Left lung (tissue), 10 donors: ENCODE data around the gene EFNA2. TPM values are rescaled to one million over a fixed set of nuclear protein-coding genes. Genes with fewer than 3 reads are reported as not detected.
A peak's percentile ranks its signal among the peaks of the same experiment; 100 is the strongest.

Experiments used
- ATAC-seq: fragments of 200-7000 bp; cut with Tn5 transposase; one replicate; pipeline ENCODE4 v1.9.1; 2020; ENCODE audit warnings: moderate library complexity
- DNase-seq, 4 donors: peaks; one replicate each; pipeline ENCODE4 v3.0.0-alpha.2; 2013 to 2020
- H3K27ac ChIP-seq, 2 donors: fragments of 200-600 bp; sonication (generic) in 1 of 2; one replicate each; pipeline versions ENCODE4 v1.5.0 to v1.8.0; 2020 to 2021
- H3K27me3 ChIP-seq, 2 donors: fragments of 200-600 bp; sonication (generic) in 1 of 2; one replicate each; pipeline versions ENCODE4 v1.5.0 to v1.8.0; 2020 to 2021
- H3K36me3 ChIP-seq, 2 donors: fragments of 200-600 bp; sonication (generic) in 1 of 2; one replicate each; pipeline versions ENCODE4 v1.5.0 to v1.8.0; 2020 to 2021
- H3K4me1 ChIP-seq, 2 donors: fragments of 200-600 bp; one replicate each; pipeline ENCODE4 v1.8.0; 2021
- H3K4me3 ChIP-seq, 2 donors: fragments of 200-600 bp; sonication (generic) in 1 of 2; one replicate each; pipeline versions ENCODE4 v1.5.0 to v1.8.0; 2020 to 2021; ENCODE audit warnings: mild to moderate bottlenecking in 1 of 2
- H3K9me3 ChIP-seq, 2 donors: fragments of 200-600 bp; sonication (generic) in 1 of 2; one replicate each; pipeline versions ENCODE4 v1.5.0 to v1.8.0; 2020 to 2021
- CTCF ChIP-seq, 2 donors: fragments of 200-600 bp; sonication (generic) in 1 of 2; IDR thresholded peaks; one replicate each; pipeline versions ENCODE4 v1.5.0 to v1.8.0; 2021; ENCODE audit warnings: antibody characterized with exemption in 2 of 2
- intact Hi-C, 2 donors: fragments of 100-400 bp; cut with DNase I; formaldehyde crosslinking; loops; one replicate each; pipeline versions ENCODE4 v1.11.2 to v1.14.2; 2022
- polyA plus RNA-seq, 6 donors: library from polyadenylated mRNA; unstranded; fragments of 120-200 nt; gene quantifications; one replicate each; pipeline ENCODE4 v1.2.1, GENCODE V29; 2013; ENCODE audit not compliant: insufficient read length in 6 of 6
- total RNA-seq, 2 donors: library from RNA; stranded (reverse); fragmentation: NEBNext Ultra II Directional; extraction: Animal tissue kit (Norgen Biotek cat#: 25700); gene quantifications; one replicate each; pipeline ENCODE4 v1.2.1, GENCODE V29; 2021
- donor health status: DM: no; HTN: yes; CAD: no.
- donor health status: DM: no; HTN: no; CAD: no.

The EFNA2 gene
- total and polyA plus RNA-seq, 8 donors = 0.48 to 2.0 (median 0.79) TPM; not detected in 1

- H3K4me3 ChIP-seq = peak overlapping the region; percentile 78 to 99
- peak overlapping the region; percentile 97 to 99 for H3K27ac ChIP-seq
- TF ChIP-seq CTCF (IDR thresholded peaks at IDR 0.05) = no peak
- H3K36me3 ChIP-seq = peaks cover 7 to 46% of the 10 kb centered on the region in 2 donors
- H3K27me3 ChIP-seq = no peaks in the 10 kb centered on the region
- no peaks in the 10 kb centered on the region for H3K9me3 ChIP-seq
- intact Hi-C loops = no loop called here
- ATAC-seq (no peak), DNase-seq (peak in 2 of 4 donors; percentile 60 to 84)
- H3K4me1 ChIP-seq = peaks cover 15 to 57% of the 10 kb centered on the region in 2 donors
Measured at GRCh38 chr19:1250437-1251260, 35.0 kb upstream of the EFNA2 start.

- H3K36me3 ChIP-seq = peaks cover 9 to 55% of the 10 kb centered on the region in 2 donors
- DNase-seq (peak in 2 of 4 donors; percentile 90 to 95), ATAC-seq (peak; percentile 1)
- H3K4me1 ChIP-seq = peaks cover 15 to 57% of the 10 kb centered on the region in 2 donors
- H3K4me3 ChIP-seq = peak overlapping the region; percentile 78 to 99
- intact Hi-C loops = no loop called here
- H3K27me3 ChIP-seq = no peaks in the 10 kb centered on the region
- peak overlapping the region; percentile 97 to 99 for H3K27ac ChIP-seq
- H3K9me3 ChIP-seq = no peaks in the 10 kb centered on the region
- TF ChIP-seq CTCF (IDR thresholded peaks at IDR 0.05) = no peak
Measured at GRCh38 chr19:1251330-1252220, 34.1 kb upstream of the EFNA2 start.

DNA sequence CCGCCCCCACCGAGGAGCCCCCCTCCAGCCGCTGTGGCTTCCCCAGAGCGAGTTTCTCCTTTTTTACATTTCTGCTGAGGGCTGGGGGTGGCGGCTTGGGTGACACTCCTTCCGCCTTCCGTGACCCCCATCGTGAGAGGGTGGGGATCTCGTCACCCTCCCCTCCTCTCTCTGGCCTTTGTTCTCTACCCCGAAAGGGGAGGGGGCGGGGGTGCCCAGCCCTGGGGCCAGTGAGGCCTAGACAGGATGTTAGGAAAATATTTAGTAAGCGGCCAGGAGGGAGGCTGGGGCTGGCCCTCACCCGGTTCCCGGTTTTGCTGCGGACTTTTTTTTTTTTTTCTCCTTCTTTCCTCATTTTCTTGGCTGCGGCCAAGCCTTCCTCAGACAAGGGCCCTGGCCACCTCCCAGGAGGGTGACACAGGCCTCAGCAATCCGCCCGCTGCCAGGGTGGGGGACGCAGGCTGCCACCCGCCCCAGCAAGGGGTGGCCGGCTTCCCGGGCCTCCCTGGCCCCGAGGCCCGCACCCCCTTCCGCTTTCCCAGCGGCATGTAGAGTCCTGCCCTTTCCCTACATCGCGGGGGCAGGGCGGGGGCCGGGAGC is 33.4 kb upstream of the EFNA2 start:
- Histone ChIP-seq H3K9me3 (no peaks in the 10 kb centered on the region), H3K4me3 (peak overlapping the region; percentile 78 to 99), H3K36me3 (peaks cover 9 to 62% of the 10 kb centered on the region in 2 donors), H3K27me3 (no peaks in the 10 kb centered on the region), H3K4me1 (peaks cover 15 to 57% of the 10 kb centered on the region in 2 donors), H3K27ac (peak overlapping the region; percentile 97 to 99)
- intact Hi-C loops = no loop called here
- TF ChIP-seq CTCF (IDR thresholded peaks at IDR 0.05) = peak in 1 of 2 donors; percentile 14
- ATAC-seq = peak; percentile 37
- peak in 3 of 4 donors; percentile 93 to 96 (median 93) for DNase-seq

DNA sequence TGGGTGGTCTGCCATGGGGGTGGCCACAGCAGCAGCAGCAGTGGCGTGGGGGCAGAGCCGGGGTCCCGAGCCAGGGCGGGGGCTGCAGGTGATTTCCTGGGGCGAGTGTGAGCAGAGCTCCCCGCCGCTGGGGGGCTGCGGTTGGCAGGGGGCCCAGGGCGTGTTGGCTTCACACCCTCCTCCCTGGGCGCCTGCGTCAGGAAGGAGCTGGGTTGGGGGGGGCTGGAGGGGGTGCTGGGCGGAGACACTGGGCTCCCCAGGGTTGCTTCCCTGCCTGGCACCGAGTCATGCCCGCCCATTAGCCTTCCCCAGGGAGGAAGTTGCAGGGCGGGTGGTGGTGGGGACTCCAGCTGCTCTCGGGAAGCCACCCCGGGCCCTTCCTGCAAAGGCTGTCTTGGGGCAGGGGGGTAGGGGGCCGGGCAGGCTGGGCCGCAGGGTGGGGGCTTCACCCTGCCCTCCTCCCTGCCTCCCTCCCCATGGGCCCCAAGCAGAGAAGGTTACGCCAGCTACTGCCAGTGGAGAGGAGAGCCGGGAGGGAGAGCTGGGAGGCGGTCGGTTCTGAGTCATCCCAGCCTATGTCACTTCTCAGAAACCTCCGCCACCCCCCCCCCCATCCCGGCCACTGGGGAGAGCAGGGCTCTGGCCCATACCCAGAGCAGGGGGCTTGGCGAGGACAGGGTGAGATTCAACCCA is 32.7 kb upstream of the EFNA2 start:
- intact Hi-C loops = no loop called here
- DNase-seq = peak in 3 of 4 donors; percentile 83 to 98 (median 95)
- H3K27me3 ChIP-seq = no peaks in the 10 kb centered on the region
- peak overlapping the region; percentile 78 to 99 for H3K4me3 ChIP-seq
- no peaks in the 10 kb centered on the region for H3K9me3 ChIP-seq
- peaks cover 20 to 57% of the 10 kb centered on the region in 2 donors for H3K4me1 ChIP-seq
- no peak for TF ChIP-seq CTCF (IDR thresholded peaks at IDR 0.05)
- peak overlapping the region; percentile 97 to 99 for H3K27ac ChIP-seq
- peak; percentile 51 for ATAC-seq
- peaks cover 9 to 69% of the 10 kb centered on the region in 2 donors for H3K36me3 ChIP-seq
